DND-41 (cell line): ENCODE measurements around the gene QRSL1.
"Not testable (repeated sequence)": the region's sequence is repeated elsewhere in the genome, so short reads cannot be mapped to it uniquely, and the experiment has no call there.

ENCODE experiments used
- ATAC-seq: fragments of 200-7000 bp; cut with Tn5 transposase; 3 replicates; pipeline ENCODE4 v1.9.1; 2021; ENCODE audit warnings: low read depth; ENCODE audit not compliant: insufficient read depth
- DNase-seq: peaks from one replicate; pipeline ENCODE4 v3.0.0-alpha.2; 2020
- H2AFZ ChIP-seq: 2 replicates; pipeline ENCODE4 v1.6.0; 2012; ENCODE audit warnings: low read depth, low read length
- H3K27ac ChIP-seq: 2 replicates; pipeline ENCODE4 v1.5.1; 2012; ENCODE audit warnings: low read length, inconsistent platforms
- H3K27me3 ChIP-seq: fragments of 200-600 bp; sonication (generic); 2 replicates; pipeline ENCODE4 v1.6.0; 2012; ENCODE audit warnings: low read length, mild to moderate bottlenecking, inconsistent platforms; ENCODE audit not compliant: insufficient read depth, poor library complexity
- H3K36me3 ChIP-seq: 2 replicates; pipeline ENCODE4 v1.5.1; 2012; ENCODE audit warnings: low read length, inconsistent platforms; ENCODE audit not compliant: insufficient read depth
- H3K4me1 ChIP-seq: 2 replicates; pipeline ENCODE4 v1.5.1; 2012; ENCODE audit warnings: mild to moderate bottlenecking, low read length; ENCODE audit not compliant: insufficient read depth
- H3K4me2 ChIP-seq: 2 replicates; pipeline ENCODE4 v1.6.0; 2012; ENCODE audit warnings: mild to moderate bottlenecking, moderate library complexity, low read length, inconsistent platforms; ENCODE audit not compliant: insufficient read depth
- H3K4me3 ChIP-seq, 2 experiments: fragments of 200-600 bp in 1 of 2; shearing (Covaris generic) in 1 of 2; 2 replicates each; pipeline ENCODE4 v1.5.1; 2012 to 2016; ENCODE audit warnings: inconsistent platforms in 2 of 2, low read length in 2 of 2, mild to moderate bottlenecking in 2 of 2, low read depth in 1 of 2, moderate library complexity in 1 of 2
- H3K79me2 ChIP-seq: 2 replicates; pipeline ENCODE4 v1.6.0; 2012; ENCODE audit warnings: low read length, inconsistent platforms; ENCODE audit not compliant: insufficient read depth
- H3K9ac ChIP-seq: 2 replicates; pipeline ENCODE4 v1.6.0; 2012; ENCODE audit warnings: low read depth, mild to moderate bottlenecking, inconsistent platforms, low read length, moderate library complexity
- H3K9me3 ChIP-seq: 2 replicates; pipeline ENCODE4 v1.5.1; 2012; ENCODE audit warnings: low read length, moderate library complexity, mild to moderate bottlenecking, inconsistent platforms; ENCODE audit not compliant: insufficient read depth, severe bottlenecking
- H4K20me1 ChIP-seq: 2 replicates; pipeline ENCODE4 v1.6.0; 2012; ENCODE audit warnings: low read length; ENCODE audit not compliant: insufficient read depth
- CTCF ChIP-seq: IDR thresholded peaks from 2 replicates; pipeline ENCODE4 v1.5.1; 2012; ENCODE audit warnings: borderline replicate concordance, low read length, moderate library complexity, mild to moderate bottlenecking; ENCODE audit not compliant: poor library complexity, severe bottlenecking; ENCODE audit errors: extremely low read depth
- EZH2 ChIP-seq: IDR thresholded peaks from 3 replicates; pipeline ENCODE4 v1.6.1; 2012; ENCODE audit warnings: borderline replicate concordance, low read depth, mild to moderate bottlenecking, moderate library complexity, low read length, inconsistent platforms; ENCODE audit not compliant: severe bottlenecking

QRSL1 gene

GRCh38 chr6:106622412-106622811, 7.0 kb upstream of the QRSL1 start:
- Histone ChIP-seq H3K27ac (no peak overlapping the region), H3K27me3 (no peaks in the 10 kb centered on the region), H3K79me2 (no peaks in the 10 kb centered on the region), H3K9ac (no peak overlapping the region), H2AFZ (no peak overlapping the region), H3K9me3 (no peaks in the 10 kb centered on the region), H3K4me2 (no peak overlapping the region), H3K4me1 (peaks cover 2% of the 10 kb centered on the region; the same call in 1 of the 2 replicates), H3K4me3 (no peak overlapping the region), H4K20me1 (no peaks in the 10 kb centered on the region), H3K36me3 (peaks cover 11% of the 10 kb centered on the region; the same call in 1 of the 2 replicates)
- TF ChIP-seq CTCF = no peak
- no peak for TF ChIP-seq EZH2
- DNase-seq (no peak), ATAC-seq (no peak)

GRCh38 chr6:106623039-106623438, 6.3 kb upstream of the QRSL1 start:
- DNase-seq = no peak
- no peak overlapping the region for H3K4me3 ChIP-seq

GRCh38 chr6:106626485-106626884, 2.9 kb upstream of the QRSL1 start:
- Histone ChIP-seq H3K4me2 (no peak overlapping the region), H3K4me3 (no peak overlapping the region), H3K9ac (no peak overlapping the region), H4K20me1 (no peaks in the 10 kb centered on the region), H3K4me1 (peaks cover 29% of the 10 kb centered on the region), H2AFZ (no peak overlapping the region), H3K9me3 (no peaks in the 10 kb centered on the region), H3K36me3 (peaks cover 6% of the 10 kb centered on the region; the same call in 1 of the 2 replicates), H3K27ac (no peak overlapping the region), H3K27me3 (no peaks in the 10 kb centered on the region), H3K79me2 (peaks cover 33% of the 10 kb centered on the region)
- no peak for TF ChIP-seq CTCF
- no peak for TF ChIP-seq EZH2
- ATAC-seq (no peak), DNase-seq (no peak)

More at GRCh38 chr6:106623039-106623438, 6.3 kb upstream of the QRSL1 start:
- Histone ChIP-seq H3K9me3 (no peaks in the 10 kb centered on the region), H3K9ac (no peak overlapping the region), H3K36me3 (peaks cover 11% of the 10 kb centered on the region; the same call in 1 of the 2 replicates), H3K4me1 (peaks cover 9% of the 10 kb centered on the region), H3K27ac (no peak overlapping the region), H3K4me2 (no peak overlapping the region), H4K20me1 (no peaks in the 10 kb centered on the region), H3K79me2 (0 out of 2 replicates have a peak, but pooled peaks cover 1% of the 10 kb centered on the region), H2AFZ (no peak overlapping the region), H3K27me3 (no peaks in the 10 kb centered on the region)
- TF ChIP-seq CTCF = no peak
- no peak for TF ChIP-seq EZH2
- no peak for ATAC-seq

GRCh38 chr6:106627760-106628159, 1.6 kb upstream of the QRSL1 start:
- not testable (repeated sequence) for H3K4me3 ChIP-seq, H4K20me1 ChIP-seq, H3K36me3 ChIP-seq, DNase-seq, ATAC-seq, H3K27ac ChIP-seq, H3K9ac ChIP-seq, H3K27me3 ChIP-seq, H2AFZ ChIP-seq, H3K9me3 ChIP-seq
- H3K4me2 ChIP-seq = peak overlapping the region; percentile 96
- H3K79me2 ChIP-seq = peaks cover 46% of the 10 kb centered on the region
- peaks cover 35% of the 10 kb centered on the region for H3K4me1 ChIP-seq
